Endothelial cell of umbilical vein (primary cell): Measurements from ENCODE around the gene CES1. TPM values are rescaled to one million over a fixed set of nuclear protein-coding genes. Genes with fewer than 3 reads are reported as not detected.

Experiments used
- Bru-seq: library from RNA; stranded (reverse); fragments of 400-500 nt; gene quantifications from one replicate; lab custom pipeline; 2021; lab: Mats Ljungman, UMichigan
- BruChase-seq, 2 experiments: library from RNA; stranded (reverse); fragments of 400-500 nt; gene quantifications; one replicate each; lab custom pipeline; 2021; lab: Mats Ljungman, UMichigan
- BruUV-seq: library from RNA; stranded (reverse); fragments of 400-500 nt; replicated peaks from 2 replicates; lab custom pipeline; 2021; lab: Mats Ljungman, UMichigan
- CTCF ChIA-PET: fragments of 300-600, 350-600 bp; sonication (Branson Sonifier 250); formaldehyde crosslinking; loops from one replicate; lab custom pipeline; 2021; ENCODE audit warnings: antibody characterized with exemption, inconsistent platforms; lab: Charles Lee
- POLR2A ChIA-PET: fragments of 300-600, 350-600 bp; sonication (Branson Sonifier 250); formaldehyde crosslinking; loops from one replicate; lab custom pipeline; 2021; ENCODE audit warnings: antibody characterized with exemption, inconsistent platforms; lab: Charles Lee
- DNase-seq: peaks from one replicate; pipeline ENCODE4 v3.0.0-alpha.2; 2011; ENCODE audit warnings: low read depth, low spot score
- FAIRE-seq: peaks from 2 replicates; lab custom pipeline; 2011; peaks lifted over from hg19 to GRCh38; lab: Jason Lieb, UNC
- H2AFZ ChIP-seq: 2 replicates; pipeline ENCODE4 v1.6.0; 2012; ENCODE audit warnings: low read depth, low read length, control low read depth, inconsistent platforms
- H3K27ac ChIP-seq: 2 replicates; pipeline ENCODE4 v1.5.1; 2011; ENCODE audit warnings: low read depth, mild to moderate bottlenecking, control low read depth, low read length, moderate library complexity; ENCODE audit not compliant: insufficient read depth
- H3K27me3 ChIP-seq, 2 experiments: 2 replicates each; pipeline versions ENCODE4 v1.6.0 to v1.6.1; 2011; ENCODE audit warnings: low read length in 2 of 2, mixed read lengths in 1 of 2; ENCODE audit not compliant: control insufficient read depth in 2 of 2, insufficient read depth in 2 of 2
- H3K36me3 ChIP-seq, 2 experiments: 2 replicates in 1 of 2; 3 replicates in 1 of 2; pipeline ENCODE4 v1.5.1; 2011; ENCODE audit warnings: low read length in 2 of 2, mild to moderate bottlenecking in 1 of 2, moderate library complexity in 1 of 2; ENCODE audit not compliant: control insufficient read depth in 2 of 2, insufficient read depth in 2 of 2; ENCODE audit errors: extremely low read depth in 1 of 2
- H3K4me1 ChIP-seq: 3 replicates; pipeline ENCODE4 v1.5.1; 2011; ENCODE audit warnings: mild to moderate bottlenecking, low read length; ENCODE audit not compliant: control insufficient read depth, insufficient read depth; ENCODE audit errors: extremely low read depth
- H3K4me2 ChIP-seq: 2 replicates; pipeline ENCODE4 v1.6.1; 2011; ENCODE audit warnings: low read length, control low read depth, mixed read lengths; ENCODE audit not compliant: insufficient read depth
- H3K4me3 ChIP-seq, 3 experiments: fragments of 200-600 bp in 1 of 3; sonication (generic), shearing (Covaris generic) in 1 of 3; replicated peaks in 1 of 3; 2 replicates each; pipeline ENCODE4 v1.5.1; 2011 to 2016; ENCODE audit warnings: control low read depth in 3 of 3, low read length in 3 of 3, mild to moderate bottlenecking in 2 of 3, inconsistent platforms in 1 of 3, low read depth in 1 of 3, moderate library complexity in 1 of 3; ENCODE audit not compliant: insufficient read depth in 1 of 3
- H3K79me2 ChIP-seq: 2 replicates; pipeline ENCODE4 v1.6.0; 2012; ENCODE audit warnings: low read length, inconsistent platforms; ENCODE audit not compliant: control insufficient read depth, insufficient read depth
- H3K9ac ChIP-seq: replicated peaks from 2 replicates; pipeline ENCODE3; 2011; ENCODE audit warnings: low read length, control low read depth; ENCODE audit not compliant: insufficient read depth; ENCODE audit errors: extremely low read depth
- H3K9me1 ChIP-seq: replicated peaks from 3 replicates; pipeline ENCODE4 v1.6.0; 2011; ENCODE audit warnings: mild to moderate bottlenecking, low read length; ENCODE audit not compliant: control insufficient read depth, insufficient read depth; ENCODE audit errors: extremely low read depth
- H3K9me3 ChIP-seq: replicated peaks from 2 replicates; pipeline ENCODE4 v1.5.1; 2012; ENCODE audit warnings: low read length, inconsistent platforms; ENCODE audit not compliant: control insufficient read depth, insufficient read depth
- H4K20me1 ChIP-seq: replicated peaks from 2 replicates; pipeline ENCODE3; 2011; ENCODE audit warnings: mild to moderate bottlenecking, low read length; ENCODE audit not compliant: control insufficient read depth, insufficient read depth; ENCODE audit errors: extremely low read depth
- CTCF ChIP-seq, 2 donors: IDR thresholded peaks; 1 replicate in 1 of 2; 2 replicates in 1 of 2; pipeline ENCODE4 v1.5.1; 2011; ENCODE audit warnings: low read length in 2 of 2, mild to moderate bottlenecking in 2 of 2, moderate library complexity in 2 of 2, control low read depth in 1 of 2, inconsistent platforms in 1 of 2, low read depth in 1 of 2; ENCODE audit not compliant: insufficient read depth in 1 of 2; ENCODE audit errors: extremely low read depth in 1 of 2
- EZH2 ChIP-seq: IDR thresholded peaks from 2 replicates; pipeline ENCODE4 v1.6.1; 2012; ENCODE audit warnings: borderline replicate concordance, low read depth, mild to moderate bottlenecking, moderate library complexity, low read length, inconsistent platforms; ENCODE audit not compliant: severe bottlenecking
- FOS ChIP-seq: IDR thresholded peaks from 2 replicates; pipeline ENCODE4 v1.6.1; 2011; ENCODE audit warnings: mild to moderate bottlenecking, low read length, moderate library complexity, borderline replicate concordance; ENCODE audit not compliant: insufficient read depth
- GATA2 ChIP-seq: IDR thresholded peaks from 2 replicates; pipeline ENCODE4 v1.7.0; 2011; ENCODE audit warnings: low read depth, mild to moderate bottlenecking, moderate library complexity, mixed read lengths, low read length; ENCODE audit not compliant: insufficient read length, insufficient read depth
- JUN ChIP-seq: IDR thresholded peaks from 2 replicates; pipeline ENCODE4 v1.6.1; 2011; ENCODE audit warnings: borderline replicate concordance, low read depth; ENCODE audit not compliant: insufficient read length, insufficient read depth
- MAX ChIP-seq: IDR thresholded peaks from 2 replicates; pipeline ENCODE4 v1.6.1; 2011; ENCODE audit not compliant: insufficient read depth, insufficient read length
- MYC ChIP-seq: IDR thresholded peaks from one replicate; pipeline ENCODE4 v1.6.1; 2011; ENCODE audit warnings: mild to moderate bottlenecking, low read depth, low read length
- POLR2A ChIP-seq: IDR thresholded peaks from 2 replicates; pipeline ENCODE4 v1.6.1; 2012; ENCODE audit warnings: low read depth, mild to moderate bottlenecking, control low read depth, low read length
- POLR2AphosphoS5 ChIP-seq: IDR thresholded peaks from 2 replicates; pipeline ENCODE4 v1.6.1; 2012; ENCODE audit warnings: low read depth, mild to moderate bottlenecking, control low read depth, low read length, moderate library complexity; ENCODE audit not compliant: insufficient read depth
- dilution Hi-C: fragments of 300-500 bp; cut with MboI; formaldehyde crosslinking; loops from one replicate; pipeline ENCODE4 v1.15.0; 2019; ENCODE audit warnings: low sequenced_read_pairs; ENCODE audit not compliant: extremely low pct_ligation_motif_present
- intact Hi-C: fragments of 100-400 bp; cut with micrococcal nuclease; formaldehyde crosslinking; loops from one replicate; pipeline ENCODE4 v1.10.0; 2022
- long read RNA-seq: library from polyadenylated mRNA; stranded (forward); transcript quantifications from one replicate; pipeline ENCODE4 v2.0.0, GENCODE V29; 2021
- polyA minus RNA-seq, 3 experiments: library from RNA; depleted of rRNA, polyadenylated mRNA; stranded (reverse); fragments of >200 nt; gene quantifications; 1 replicate in 1 of 3; 2 replicates in 2 of 3; pipeline ENCODE4 v1.2.3, GENCODE V29; 2011
- polyA plus RNA-seq, 4 experiments: library from polyadenylated mRNA; depleted of rRNA in 3 of 4; stranded (reverse) in 3 of 4; unstranded in 1 of 4; fragments of >200 nt; gene quantifications; 2 replicates each; pipeline versions ENCODE4 v1.2.1 to v1.2.3, GENCODE V29; 2011 to 2012; ENCODE audit warnings: missing spikeins in 1 of 4
- total RNA-seq: library from RNA; stranded (reverse); gene quantifications from 2 replicates; pipeline ENCODE4 v1.2.3, GENCODE V29; 2021

Gene CES1
- not detected in 2 replicates for total RNA-seq
- polyA plus RNA-seq, result not detected in 2 replicates
- polyA plus RNA-seq (2011; cell fraction: cytosol; rRNA removed), result not detected in 2 replicates
- not detected in 2 replicates for polyA plus RNA-seq (2011; cell fraction: nucleus; rRNA removed)
- polyA plus RNA-seq (2012), result not detected in 2 replicates
- polyA minus RNA-seq, result not detected in 2 replicates
- 17.4 TPM for polyA minus RNA-seq (2011; cell fraction: cytosol; rRNA and poly(A)+ RNA removed)
- polyA minus RNA-seq (2011; cell fraction: nucleus; rRNA and poly(A)+ RNA removed), result not detected in 2 replicates
- Bru-seq, nascent RNA, result not detected
- BruChase-seq, experiment 1, labeled RNA remaining after a 6-hour chase, result not detected
- not detected for BruChase-seq, experiment 2, labeled RNA remaining after a 2-hour chase
- long read RNA-seq, result 0 reads

DNA sequence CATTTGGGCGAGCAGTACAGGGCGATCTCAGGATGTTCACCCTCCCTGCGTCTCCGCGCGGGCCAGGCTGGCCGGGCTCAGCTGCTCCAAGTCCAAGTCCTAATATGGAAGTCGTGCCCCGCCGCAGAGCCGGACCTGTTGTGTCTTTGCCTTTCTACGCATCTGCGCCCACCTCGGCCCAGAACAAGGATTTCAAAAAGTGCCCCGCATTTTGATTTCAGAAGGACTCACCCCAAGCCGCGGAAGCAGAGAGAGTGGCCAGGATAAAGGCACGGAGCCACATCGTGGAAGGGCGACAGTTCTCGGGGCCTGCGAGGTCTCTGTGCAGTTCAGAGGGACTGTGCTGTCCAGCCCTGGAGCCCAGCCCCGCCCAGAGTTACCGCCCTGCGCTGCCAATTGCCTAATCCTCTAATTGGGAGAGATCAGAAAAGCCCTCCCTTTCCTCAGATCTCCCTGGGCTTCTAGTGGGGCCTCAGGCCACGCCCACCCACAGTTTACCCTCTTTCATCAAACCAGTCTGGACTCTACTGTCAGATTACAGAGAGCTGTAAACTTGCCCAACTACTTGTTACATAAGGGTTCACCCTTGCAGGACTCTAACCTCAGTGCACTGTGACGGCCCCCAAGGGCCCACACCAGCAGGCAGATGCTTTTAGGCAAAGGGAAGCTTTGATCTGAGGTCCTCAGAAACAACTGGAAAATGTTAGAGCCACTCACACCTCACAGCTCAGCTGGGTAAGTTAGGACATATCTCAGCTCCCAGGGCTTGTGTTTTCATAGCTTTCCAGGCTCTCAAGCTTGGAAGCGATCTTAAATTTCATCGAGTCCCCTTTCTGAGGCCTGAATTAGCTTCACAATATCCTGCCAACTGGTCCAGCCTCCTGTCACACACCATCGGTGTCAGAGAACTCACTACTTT lies at the start of gene CES1:
Gene CES1, minus strand, starts transcription at position 324 of the 919 bp plus-strand sequence. Its CDS starts 41 bp downstream, at position 283.
- Histone ChIP-seq H3K4me3 (no peak within 1 kb of the TSS), H2AFZ (no peak within 1 kb of the TSS), H3K79me2 (no peaks in the 10 kb centered on the region), H3K4me2 (no peak within 1 kb of the TSS), H3K9ac (no peak within 1 kb of the TSS), H3K9me3 (no peaks in the 10 kb centered on the region), H3K27ac (no peak within 1 kb of the TSS), H3K9me1 (no peaks in the 10 kb centered on the region), H4K20me1 (no peaks in the 10 kb centered on the region), H3K36me3 (no peaks in the 10 kb centered on the region), H3K4me1 (no peaks in the 10 kb centered on the region), H3K27me3 (no peaks in the 10 kb centered on the region)
- ChIA-PET POLR2A (no interaction called here), CTCF (interaction anchor here (1.4 to 1.6 kb wide), 2 partner anchors 9 to 11 kb away, joined by 3 read pairs; no protein-coding TSS in a partner anchor)
- intact Hi-C loops (no loop called here), dilution Hi-C loops (loop anchor here (25.0 kb wide), 1 partner anchor 96 kb away; no protein-coding TSS in a partner anchor)
- DNase-seq (no peak), FAIRE-seq (no peak)
- no TSS peak for BruUV-seq
- TF ChIP-seq JUN (no peak), CTCF (IDR thresholded peaks at IDR 0.05; ENCODE audit: extremely low read depth in 1 of 2, insufficient read depth in 1 of 2, low read depth in 1 of 2, low read length in 2 of 2) (no peak), MAX (no peak), FOS (no peak), EZH2 (no peak), POLR2AphosphoS5 (no peak), MYC (no peak), GATA2 (no peak), POLR2A (no peak)
